Tibial nerve (tissue), 4 donors: ENCODE measurements around the gene EFHD1. TPM values are rescaled to one million over a fixed set of nuclear protein-coding genes. Genes with fewer than 3 reads are reported as not detected.

Experiments
- DNase-seq, 2 donors: peaks; one replicate each; pipeline ENCODE4 v3.0.0-alpha.2; 2019; ENCODE audit warnings: low spot score in 2 of 2
- H3K27ac ChIP-seq, 4 donors: fragments of 200-600 bp; sonication (generic) in 3 of 4; one replicate each; pipeline ENCODE4 v1.5.1; 2017 to 2019; ENCODE audit warnings: mild to moderate bottlenecking in 1 of 4
- H3K27me3 ChIP-seq, 2 donors: fragments of 200-600 bp; sonication (generic) in 1 of 2; one replicate each; pipeline versions ENCODE4 v1.5.1 to v1.6.0; 2017 to 2019
- H3K36me3 ChIP-seq, 3 donors: fragments of 200-600 bp; sonication (generic); one replicate each; pipeline ENCODE4 v1.5.1; 2018 to 2019
- H3K4me1 ChIP-seq, 4 donors: fragments of 200-600 bp; sonication (generic) in 3 of 4; one replicate each; pipeline ENCODE4 v1.5.1; 2017 to 2019
- H3K4me3 ChIP-seq, 4 donors: fragments of 200-600 bp; sonication (generic) in 3 of 4; one replicate each; pipeline ENCODE4 v1.5.1; 2017 to 2019; ENCODE audit warnings: mild to moderate bottlenecking in 1 of 4, moderate library complexity in 1 of 4
- H3K9me3 ChIP-seq, 4 donors: fragments of 200-600 bp; sonication (generic) in 3 of 4; one replicate each; pipeline ENCODE4 v1.5.1; 2017 to 2019
- EP300 ChIP-seq, 2 donors: sonication (generic); formaldehyde crosslinking; IDR thresholded peaks; one replicate each; pipeline ENCODE4 v1.6.1; 2017; ENCODE audit warnings: antibody characterized with exemption in 2 of 2, mild to moderate bottlenecking in 1 of 2
- POLR2A ChIP-seq, 2 donors: fragments of 450-650 bp; IDR thresholded peaks; one replicate each; pipeline ENCODE4 v1.6.1; 2017; ENCODE audit warnings: antibody characterized with exemption in 2 of 2, mild to moderate bottlenecking in 2 of 2, moderate library complexity in 2 of 2
- WGBS, 2 donors: methylation state at CpG; one replicate each; pipeline ENCODE4 v1.1.5; 2018; 5-methylcytosine and 5-hydroxymethylcytosine counted together
- total RNA-seq, 4 donors: library from RNA; depleted of rRNA; stranded (reverse); fragments of >200 nt; gene quantifications; one replicate each; pipeline ENCODE4 v1.1.0, GENCODE V29; 2016
- TF ChIP-seq, protein P1 (sequence below), 5 experiments: fragments of 200-600 bp in 3 of 5; fragments of 450-650 bp in 2 of 5; sonication (generic) in 3 of 5; IDR thresholded peaks; one replicate each; pipeline ENCODE4 v1.5.1; 2016 to 2019; ENCODE audit warnings: antibody characterized with exemption in 5 of 5, mild to moderate bottlenecking in 3 of 5, moderate library complexity in 2 of 5

The EFHD1 gene
- total RNA-seq, 4 donors from 2014 or later, result 29.1 to 48.7 (median 42.6) TPM

DNA sequence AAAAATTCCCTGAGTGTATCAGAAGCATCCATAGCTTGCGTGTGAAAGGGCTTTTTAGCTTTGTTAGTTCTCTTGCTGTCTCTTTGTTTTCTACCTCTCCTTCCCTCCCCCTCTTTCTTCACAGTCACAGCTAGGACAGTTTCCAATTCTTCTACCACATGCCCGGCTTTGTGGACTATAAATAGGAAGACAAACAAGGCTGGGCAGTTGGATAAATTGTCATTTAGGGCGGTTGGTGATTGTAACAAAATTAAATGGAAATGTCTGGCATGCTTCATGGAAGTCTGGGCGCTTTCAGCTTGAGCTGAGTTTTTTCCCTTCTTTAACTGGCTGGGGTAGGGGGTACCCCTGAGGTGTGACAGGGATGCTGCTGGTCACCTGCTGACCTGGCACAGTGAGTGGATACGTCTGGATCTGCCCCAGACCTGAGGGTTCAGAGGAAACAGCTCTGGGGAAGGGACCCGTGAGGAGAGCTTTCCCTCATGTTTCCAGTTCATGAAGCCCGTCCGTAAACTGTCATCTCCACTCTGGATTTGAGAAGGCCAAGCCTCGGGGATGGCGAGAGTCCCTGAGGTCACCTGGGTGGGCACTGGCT lies 34.7 kb downstream of the EFHD1 start:
- DNase-seq, result no peak
- WGBS, 2 donors, result 71 to 73% methylated on average over 10 of the region's 10 CpGs
- Histone ChIP-seq H3K4me3 (no peak overlapping the region), H3K4me1 (no peaks in the 10 kb centered on the region), H3K36me3 (peaks cover 0 to 29% (median 0%) of the 10 kb centered on the region in 3 donors), H3K9me3 (no peaks in the 10 kb centered on the region), H3K27ac (no peak overlapping the region), H3K27me3 (no peaks in the 10 kb centered on the region)
- TF ChIP-seq POLR2A (IDR thresholded peaks at IDR 0.05), result no peak
- TF ChIP-seq EP300 (IDR thresholded peaks at IDR 0.05), result no peak
- TF ChIP-seq, protein P1, sequence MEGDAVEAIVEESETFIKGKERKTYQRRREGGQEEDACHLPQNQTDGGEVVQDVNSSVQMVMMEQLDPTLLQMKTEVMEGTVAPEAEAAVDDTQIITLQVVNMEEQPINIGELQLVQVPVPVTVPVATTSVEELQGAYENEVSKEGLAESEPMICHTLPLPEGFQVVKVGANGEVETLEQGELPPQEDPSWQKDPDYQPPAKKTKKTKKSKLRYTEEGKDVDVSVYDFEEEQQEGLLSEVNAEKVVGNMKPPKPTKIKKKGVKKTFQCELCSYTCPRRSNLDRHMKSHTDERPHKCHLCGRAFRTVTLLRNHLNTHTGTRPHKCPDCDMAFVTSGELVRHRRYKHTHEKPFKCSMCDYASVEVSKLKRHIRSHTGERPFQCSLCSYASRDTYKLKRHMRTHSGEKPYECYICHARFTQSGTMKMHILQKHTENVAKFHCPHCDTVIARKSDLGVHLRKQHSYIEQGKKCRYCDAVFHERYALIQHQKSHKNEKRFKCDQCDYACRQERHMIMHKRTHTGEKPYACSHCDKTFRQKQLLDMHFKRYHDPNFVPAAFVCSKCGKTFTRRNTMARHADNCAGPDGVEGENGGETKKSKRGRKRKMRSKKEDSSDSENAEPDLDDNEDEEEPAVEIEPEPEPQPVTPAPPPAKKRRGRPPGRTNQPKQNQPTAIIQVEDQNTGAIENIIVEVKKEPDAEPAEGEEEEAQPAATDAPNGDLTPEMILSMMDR (IDR thresholded peaks at IDR 0.05), result no peak

DNA sequence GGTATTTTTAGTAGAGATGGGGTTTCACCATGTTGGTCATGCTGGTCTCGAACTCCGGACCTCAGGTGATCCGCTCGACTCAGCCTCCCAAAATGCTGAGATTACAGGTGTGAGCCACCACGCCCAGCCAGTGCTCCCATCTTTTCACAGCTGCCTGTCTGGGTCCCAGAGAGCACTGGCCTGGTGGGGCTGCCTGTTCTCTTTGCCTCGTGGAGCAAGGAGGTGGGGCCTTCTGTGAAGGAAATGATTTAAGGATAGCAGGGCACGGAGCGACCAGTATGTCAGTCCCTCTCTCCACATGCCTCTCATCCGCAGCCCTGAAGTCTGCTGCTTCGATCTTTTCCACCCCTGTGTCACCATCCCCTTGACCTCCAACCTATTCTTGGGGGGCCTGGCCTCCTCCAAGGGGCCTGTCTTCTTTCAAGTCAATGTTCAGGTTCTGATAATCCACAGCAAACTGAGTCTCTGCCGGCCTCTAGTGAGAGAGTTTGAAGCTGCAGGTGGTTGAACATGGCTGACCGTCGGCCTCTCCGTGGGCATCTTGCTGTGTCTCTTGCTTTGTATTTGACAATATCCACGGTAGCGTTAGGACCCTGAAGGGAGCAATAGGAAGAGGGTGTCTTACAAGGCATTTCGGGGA lies 35.5 kb downstream of the EFHD1 start:
- H3K36me3 ChIP-seq, result peaks cover 0 to 31% (median 0%) of the 10 kb centered on the region in 3 donors
- H3K27ac ChIP-seq, result no peak overlapping the region
- H3K4me3 ChIP-seq, result no peak overlapping the region
- DNase-seq, result peak in 1 of 2 donors; percentile 30
- no peaks in the 10 kb centered on the region for H3K4me1 ChIP-seq
- no peaks in the 10 kb centered on the region for H3K9me3 ChIP-seq
- 57 to 61% methylated on average over 17 of the region's 17 CpGs for WGBS, 2 donors
- no peaks in the 10 kb centered on the region for H3K27me3 ChIP-seq
- no peak for TF ChIP-seq POLR2A (IDR thresholded peaks at IDR 0.05)
- TF ChIP-seq, protein P1 (IDR thresholded peaks at IDR 0.05), result peak in 3 of 5 experiments; percentile 24 to 38 (median 31)

DNA sequence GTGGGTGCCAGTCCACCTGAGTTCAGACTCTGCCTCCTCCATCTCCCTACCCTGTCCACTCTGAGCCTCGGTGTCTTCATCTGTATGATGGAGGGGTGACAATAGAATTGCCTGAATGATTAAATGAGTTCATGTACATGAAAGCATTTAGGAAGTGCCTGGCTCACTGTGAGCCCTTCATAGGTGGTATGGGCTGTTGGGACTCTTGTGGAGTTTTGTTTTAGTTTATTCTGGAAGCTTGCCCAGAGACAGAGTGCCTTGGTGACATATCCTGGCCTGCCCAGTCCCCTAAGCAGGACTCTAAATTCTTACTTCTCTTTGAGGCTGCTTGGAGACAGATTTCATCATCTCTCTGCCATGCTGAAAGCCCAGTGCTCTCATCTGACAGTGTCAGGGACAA lies 39.2 kb downstream of the EFHD1 start:
- Histone ChIP-seq H3K4me3 (no peak overlapping the region), H3K9me3 (no peaks in the 10 kb centered on the region), H3K36me3 (peaks cover 0 to 45% (median 0%) of the 10 kb centered on the region in 3 donors), H3K4me1 (no peaks in the 10 kb centered on the region), H3K27me3 (no peaks in the 10 kb centered on the region), H3K27ac (no peak overlapping the region)
- TF ChIP-seq EP300 (IDR thresholded peaks at IDR 0.05) (no peak), POLR2A (IDR thresholded peaks at IDR 0.05) (no peak)
- TF ChIP-seq, protein P1 (IDR thresholded peaks at IDR 0.05), result no peak
- WGBS, 2 donors, result 83 to 92% methylated on average over 1 of the region's 1 CpG
- no peak for DNase-seq

DNA sequence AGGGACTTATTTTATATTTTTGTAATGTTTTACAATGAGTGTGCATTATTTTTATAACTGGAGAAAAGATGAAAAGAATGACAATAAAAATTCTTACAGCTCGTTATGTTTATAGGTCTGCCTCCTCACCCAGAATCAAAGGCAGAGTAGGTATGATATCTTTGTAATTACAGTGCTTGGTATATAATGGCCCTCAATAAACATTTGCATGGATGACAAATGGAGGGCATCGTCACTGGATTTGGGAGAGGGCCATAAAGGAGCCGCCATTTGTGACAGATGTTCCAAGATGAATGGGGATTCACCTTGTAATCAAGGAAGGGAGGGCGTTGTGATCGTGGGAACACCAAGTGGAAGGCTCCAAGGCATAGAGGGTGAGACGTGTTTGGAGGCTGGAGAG lies 41.1 kb downstream of the EFHD1 start:
- Histone ChIP-seq H3K9me3 (no peaks in the 10 kb centered on the region), H3K4me1 (no peaks in the 10 kb centered on the region), H3K27ac (no peak overlapping the region), H3K4me3 (no peak overlapping the region), H3K36me3 (peaks cover 0 to 50% (median 0%) of the 10 kb centered on the region in 3 donors), H3K27me3 (no peaks in the 10 kb centered on the region)
- 72 to 75% methylated on average over 6 of the region's 6 CpGs for WGBS, 2 donors
- no peak for DNase-seq
- TF ChIP-seq EP300 (IDR thresholded peaks at IDR 0.05), result no peak
- TF ChIP-seq, protein P1 (IDR thresholded peaks at IDR 0.05), result no peak
- TF ChIP-seq POLR2A (IDR thresholded peaks at IDR 0.05), result no peak

DNA sequence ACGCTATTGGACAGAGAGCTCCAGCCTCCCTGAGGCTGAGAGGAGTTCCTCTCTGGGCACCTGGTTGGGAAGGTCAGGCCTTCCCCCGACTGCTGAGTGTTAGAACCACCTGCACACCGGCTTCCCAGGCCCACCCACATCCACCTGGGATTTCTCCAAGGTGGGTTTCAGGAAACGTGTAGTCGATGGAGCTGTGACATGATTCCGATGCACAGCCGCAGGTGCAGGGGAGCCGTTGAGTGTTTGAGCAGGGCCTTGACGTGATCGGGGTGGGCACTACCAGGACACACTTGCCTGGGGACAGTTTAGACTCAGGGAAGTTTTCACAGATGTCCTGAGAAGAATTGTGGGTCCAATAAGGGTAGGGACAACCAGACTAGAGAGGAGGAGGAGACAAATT lies 42.0 kb downstream of the EFHD1 start:
- DNase-seq, result no peak
- Histone ChIP-seq H3K4me1 (no peaks in the 10 kb centered on the region), H3K36me3 (peaks cover 0 to 50% (median 0%) of the 10 kb centered on the region in 3 donors), H3K4me3 (no peak overlapping the region), H3K27ac (no peak overlapping the region), H3K9me3 (no peaks in the 10 kb centered on the region), H3K27me3 (no peaks in the 10 kb centered on the region)
- WGBS, 2 donors, result 87 to 90% methylated on average over 10 of the region's 10 CpGs
- TF ChIP-seq EP300 (IDR thresholded peaks at IDR 0.05) (no peak), POLR2A (IDR thresholded peaks at IDR 0.05) (no peak)
- TF ChIP-seq, protein P1 (IDR thresholded peaks at IDR 0.05), result no peak
